SK-N-MC (cell line): ENCODE data around the gene NR2F1-AS1.

Experiments used
- EZH2 ChIP-seq: fragments of 200-600 bp; sonication (generic); IDR thresholded peaks from one replicate; pipeline ENCODE4 v1.6.1; 2017; ENCODE audit warnings: antibody characterized with exemption
- POLR2AphosphoS5 ChIP-seq: IDR thresholded peaks from 2 replicates; pipeline ENCODE4 v1.6.1; 2012; ENCODE audit warnings: mild to moderate bottlenecking, low read depth, low read length, borderline replicate concordance

- TF ChIP-seq EZH2: no peak
- TF ChIP-seq POLR2AphosphoS5: no peak
These were observed 142.9 kb downstream of the NR2F1-AS1 start for GRCh38 chr5:93438124-93438523.
